Measurements from ENCODE around the gene COL4A1. TPM values are rescaled to one million over a fixed set of nuclear protein-coding genes. Genes with fewer than 3 reads are reported as not detected.

The COL4A1 gene
- total RNA-seq, 1 experiment from 2014 or later = 4.8 TPM

GRCh38 chr13:110228936-110229904 lies 77.7 kb downstream of the COL4A1 start:
- ChIA-PET CTCF (interaction anchor here (0.7 kb wide), 1 partner anchor 18 kb away, joined by 3 read pairs; no protein-coding TSS in a partner anchor), POLR2A (no interaction called here)
- no peak overlapping the region for H3K4me3 Mint-ChIP-seq (ENCODE audit: unreplicated experiment)
- BruUV-seq (replicated peaks) = no TSS peak
- TF ChIP-seq CTCF (IDR thresholded peaks at IDR 0.05; ENCODE audit: insufficient read depth in 1 of 2, low read depth in 1 of 2, low read length in 1 of 2, severe bottlenecking in 1 of 2, unreplicated experiment in 1 of 2) = no peak
- H3K27ac Mint-ChIP-seq (ENCODE audit: unreplicated experiment) = no peak overlapping the region
- H3K4me1 Mint-ChIP-seq (ENCODE audit: low read depth, unreplicated experiment) = peaks cover 22% of the 10 kb centered on the region
- H3K27me3 Mint-ChIP-seq (ENCODE audit: insufficient read depth, unreplicated experiment) = no peaks in the 10 kb centered on the region
- no peaks in the 10 kb centered on the region for H3K9me3 Mint-ChIP-seq (ENCODE audit: unreplicated experiment)
- intact Hi-C loops (cut with micrococcal nuclease; ENCODE audit: unreplicated experiment) = loop anchor here (5.0 kb wide), 1 partner anchor 33 kb away; no protein-coding TSS in a partner anchor
- no peaks in the 10 kb centered on the region for H3K36me3 ChIP-seq (ENCODE audit: control insufficient read depth, insufficient read depth, low read length)
- no peaks in the 10 kb centered on the region for H3K27me3 ChIP-seq (replicated peaks; ENCODE audit: control insufficient read depth, insufficient read depth, low read length)
- peaks cover 27% of the 10 kb centered on the region for H3K4me1 ChIP-seq
- no peak for DNase-seq
- H3K9me3 ChIP-seq = no peaks in the 10 kb centered on the region
- H3K36me3 Mint-ChIP-seq (ENCODE audit: insufficient read depth, unreplicated experiment) = no peaks in the 10 kb centered on the region
- no peak overlapping the region for H3K4me3 ChIP-seq (ENCODE audit: low read depth, low read length)

GRCh38 chr13:110227864-110228643 lies 78.9 kb downstream of the COL4A1 start:
- Histone ChIP-seq H3K36me3 (ENCODE audit: control insufficient read depth, insufficient read depth, low read length) (no peaks in the 10 kb centered on the region), H3K27me3 (replicated peaks; ENCODE audit: control insufficient read depth, insufficient read depth, low read length) (no peaks in the 10 kb centered on the region), H3K4me1 (peaks cover 27% of the 10 kb centered on the region), H3K9me3 (no peaks in the 10 kb centered on the region), H3K4me3 (ENCODE audit: low read depth, low read length) (no peak overlapping the region)
- no peak for TF ChIP-seq CTCF (IDR thresholded peaks at IDR 0.05; ENCODE audit: insufficient read depth in 1 of 2, low read depth in 1 of 2, low read length in 1 of 2, severe bottlenecking in 1 of 2, unreplicated experiment in 1 of 2)
- H3K36me3 Mint-ChIP-seq (ENCODE audit: insufficient read depth, unreplicated experiment) = no peaks in the 10 kb centered on the region
- H3K27me3 Mint-ChIP-seq (ENCODE audit: insufficient read depth, unreplicated experiment) = no peaks in the 10 kb centered on the region
- ChIA-PET POLR2A (no interaction called here), CTCF (no interaction called here)
- no peak for DNase-seq
- peaks cover 22% of the 10 kb centered on the region for H3K4me1 Mint-ChIP-seq (ENCODE audit: low read depth, unreplicated experiment)
- no peak overlapping the region for H3K27ac Mint-ChIP-seq (ENCODE audit: unreplicated experiment)
- no peaks in the 10 kb centered on the region for H3K9me3 Mint-ChIP-seq (ENCODE audit: unreplicated experiment)
- no peak overlapping the region for H3K4me3 Mint-ChIP-seq (ENCODE audit: unreplicated experiment)
- intact Hi-C loops (cut with micrococcal nuclease; ENCODE audit: unreplicated experiment) = loop anchor here (5.0 kb wide), 1 partner anchor 34 kb away; no protein-coding TSS in a partner anchor
- no TSS peak for BruUV-seq (replicated peaks)

GRCh38 chr13:110227416-110227815 lies 79.5 kb downstream of the COL4A1 start:
- no peaks in the 10 kb centered on the region for H3K9me3 Mint-ChIP-seq (ENCODE audit: unreplicated experiment)
- no peak for DNase-seq
- Histone ChIP-seq H3K4me1 (peaks cover 27% of the 10 kb centered on the region), H3K4me3 (ENCODE audit: low read depth, low read length) (no peak overlapping the region), H3K27me3 (replicated peaks; ENCODE audit: control insufficient read depth, insufficient read depth, low read length) (no peaks in the 10 kb centered on the region), H3K9me3 (no peaks in the 10 kb centered on the region), H3K36me3 (ENCODE audit: control insufficient read depth, insufficient read depth, low read length) (no peaks in the 10 kb centered on the region)
- ChIA-PET POLR2A (no interaction called here), CTCF (no interaction called here)
- no peaks in the 10 kb centered on the region for H3K36me3 Mint-ChIP-seq (ENCODE audit: insufficient read depth, unreplicated experiment)
- TF ChIP-seq CTCF (IDR thresholded peaks at IDR 0.05; ENCODE audit: insufficient read depth in 1 of 2, low read depth in 1 of 2, low read length in 1 of 2, severe bottlenecking in 1 of 2, unreplicated experiment in 1 of 2) = no peak
- peaks cover 22% of the 10 kb centered on the region for H3K4me1 Mint-ChIP-seq (ENCODE audit: low read depth, unreplicated experiment)
- BruUV-seq (replicated peaks) = no TSS peak
- intact Hi-C loops (cut with micrococcal nuclease; ENCODE audit: unreplicated experiment) = loop anchor here (5.0 kb wide), 1 partner anchor 35 kb away; no protein-coding TSS in a partner anchor
- H3K27ac Mint-ChIP-seq (ENCODE audit: unreplicated experiment) = peak overlapping the region; percentile 65
- no peaks in the 10 kb centered on the region for H3K27me3 Mint-ChIP-seq (ENCODE audit: insufficient read depth, unreplicated experiment)
- H3K4me3 Mint-ChIP-seq (ENCODE audit: unreplicated experiment) = no peak overlapping the region
